CD4-positive, alpha-beta T cell (primary cell): ENCODE data around the gene ALX3. TPM values are rescaled to one million over a fixed set of nuclear protein-coding genes. Genes with fewer than 3 reads are reported as not detected.
"Not testable (repeated sequence)": the region's sequence is repeated elsewhere in the genome, so short reads cannot be mapped to it uniquely, and the experiment has no call there.

ENCODE experiments used
- ATAC-seq: fragments of 200-7000 bp; cut with Tn5 transposase; one replicate; pipeline ENCODE4 v1.10.0; 2022; ENCODE audit warnings: mild to moderate bottlenecking; ENCODE audit not compliant: poor library complexity
- CTCF ChIA-PET: fragments of 350-600 bp; sonication (Branson Sonifier 250); formaldehyde crosslinking; loops from one replicate; lab custom pipeline; 2021; ENCODE audit warnings: antibody characterized with exemption, inconsistent platforms; lab: Charles Lee
- POLR2A ChIA-PET: fragments of 350-600 bp; sonication (Branson Sonifier 250); formaldehyde crosslinking; loops from one replicate; lab custom pipeline; 2021; ENCODE audit warnings: antibody characterized with exemption, inconsistent platforms; lab: Charles Lee
- DNase-seq, 14 experiments: peaks; one replicate each; pipeline ENCODE4 v3.0.0-alpha.2; 2013 to 2020; ENCODE audit warnings: mixed read lengths in 2 of 14
- H3K27ac ChIP-seq, 2 donors: one replicate each; pipeline versions ENCODE4 v1.5.1 to v1.7.0; 2013; ENCODE audit warnings: low read length in 2 of 2, low read depth in 1 of 2, mild to moderate bottlenecking in 1 of 2
- H3K27me3 ChIP-seq, 2 experiments: 1 replicate in 1 of 2; 2 replicates in 1 of 2; pipeline versions ENCODE4 v1.6.1 to v1.7.0; 2013; ENCODE audit warnings: low read length in 2 of 2, control low read depth in 1 of 2, mild to moderate bottlenecking in 1 of 2, moderate library complexity in 1 of 2; ENCODE audit not compliant: insufficient read depth in 2 of 2, control insufficient read depth in 1 of 2
- H3K36me3 ChIP-seq: one replicate; pipeline ENCODE4 v1.6.1; 2013; ENCODE audit warnings: low read length, control low read depth; ENCODE audit not compliant: insufficient read depth
- H3K4me1 ChIP-seq: one replicate; pipeline ENCODE4 v1.6.1; 2013; ENCODE audit warnings: low read length, control low read depth; ENCODE audit not compliant: insufficient read depth
- H3K4me3 ChIP-seq: one replicate; pipeline ENCODE4 v1.5.1; 2013; ENCODE audit warnings: mild to moderate bottlenecking, low read length, moderate library complexity
- H3K9me3 ChIP-seq, 2 experiments: 1 replicate in 1 of 2; 2 replicates in 1 of 2; pipeline versions ENCODE4 v1.6.1 to v1.7.0; 2013; ENCODE audit warnings: low read length in 2 of 2, mild to moderate bottlenecking in 2 of 2, control low read depth in 1 of 2, moderate library complexity in 1 of 2; ENCODE audit not compliant: control insufficient read depth in 1 of 2, insufficient read depth in 1 of 2
- H3K27ac Mint-ChIP-seq: one replicate; pipeline ENCODE4 v1.8.0; 2020; ENCODE audit warnings: mixed read lengths
- H3K27me3 Mint-ChIP-seq: one replicate; pipeline ENCODE4 v1.8.0; 2021; ENCODE audit warnings: mixed read lengths
- H3K36me3 Mint-ChIP-seq: one replicate; pipeline ENCODE4 v1.8.0; 2021; ENCODE audit warnings: low read depth, mixed read lengths
- H3K4me1 Mint-ChIP-seq: one replicate; pipeline ENCODE4 v1.8.0; 2021; ENCODE audit warnings: low read depth, mixed read lengths
- H3K4me3 Mint-ChIP-seq: one replicate; pipeline ENCODE4 v1.8.0; 2020; ENCODE audit warnings: mild to moderate bottlenecking, mixed read lengths
- H3K9me3 Mint-ChIP-seq: one replicate; pipeline ENCODE4 v1.8.0; 2020; ENCODE audit warnings: mixed read lengths
- CTCF ChIP-seq: fragments of 200-600 bp; IDR thresholded peaks from one replicate; pipeline ENCODE4 v1.8.0; 2022; ENCODE audit warnings: antibody characterized with exemption, mild to moderate bottlenecking
- intact Hi-C, 2 experiments: fragments of 100-400 bp; cut with DNase I in 1 of 2; cut with micrococcal nuclease in 1 of 2; formaldehyde crosslinking; loops; one replicate each; pipeline versions ENCODE4 v1.15.1 to v1.9.0; 2023 to 2025; cut with DNase I, micrococcal nuclease
- total RNA-seq, 174 experiments: library from RNA in 2 of 174; stranded (reverse) in 2 of 174; gene quantifications; one replicate each; pipeline ENCODE4 v1.2.3 and lab custom pipeline; 2021 to 2026

ALX3 gene
- total RNA-seq, 2 experiments from 2014 or later: not detected

GRCh38 chr1:110034040-110034450, 36.4 kb downstream of the ALX3 start:
- intact Hi-C loops: loop anchor here (1.0 to 10.0 kb wide), 7 partner anchors 49 to 1411 kb away; partner anchors contain the start of genes AHCYL1 (in 2 of the 2), ATP5PB (in 1 of the 2), ATXN7L2 (in 1 of the 2) and LRIF1 (in 1 of the 2)
- Histone ChIP-seq H3K36me3 (peaks cover 11% of the 10 kb centered on the region), H3K27ac (peak overlapping the region; percentile 37 to 64), H3K4me3 (peak overlapping the region; percentile 84), H3K4me1 (peaks cover 44% of the 10 kb centered on the region), H3K9me3 (no peaks in the 10 kb centered on the region), H3K27me3 (no peaks in the 10 kb centered on the region)
- Mint-ChIP-seq H3K4me1 (peaks cover 59% of the 10 kb centered on the region), H3K9me3 (no peaks in the 10 kb centered on the region), H3K27me3 (no peaks in the 10 kb centered on the region), H3K4me3 (peak overlapping the region; percentile 98), H3K27ac (peak overlapping the region; percentile 81), H3K36me3 (peaks cover 35% of the 10 kb centered on the region)
- ChIA-PET POLR2A (interaction anchor here (0.6 to 1.9 kb wide), 26 partner anchors 9 to 1415 kb away, joined by 3 to 33 read pairs (median 4); partner anchors contain the start of genes AHCYL1, AMIGO1, ATXN7L2 and CD53), CTCF (interaction anchor here (1.0 to 1.8 kb wide), 5 partner anchors 23 to 488 kb away, joined by 4 to 8 read pairs (median 7); partner anchors contain the start of gene AHCYL1)
- DNase-seq (no peak), ATAC-seq (no peak)
- TF ChIP-seq CTCF: no peak

- no peak for TF ChIP-seq CTCF
- intact Hi-C loops: loop anchor here (5.0 to 10.0 kb wide), 2 partner anchors 929 to 1411 kb away; partner anchors contain the start of genes ATP5PB (in 1 of the 2), LRIF1 (in 1 of the 2) and WDR77 (in 1 of the 2)
Observed at GRCh38 chr1:110033421-110033820, 37.1 kb downstream of the ALX3 start.

GRCh38 chr1:110032327-110032726, 38.1 kb downstream of the ALX3 start:
- no peaks in the 10 kb centered on the region for H3K9me3 Mint-ChIP-seq
- H3K36me3 Mint-ChIP-seq: peaks cover 17% of the 10 kb centered on the region
- CTCF ChIA-PET: interaction anchor here (0.7 kb wide), 1 partner anchor 427 kb away, joined by 3 read pairs; no protein-coding TSS in a partner anchor
- ATAC-seq (no peak), DNase-seq (no peak)
- intact Hi-C loops: loop anchor here (5.0 to 10.0 kb wide), 2 partner anchors 930 to 1412 kb away; partner anchors contain the start of genes ATP5PB (in 1 of the 2), LRIF1 (in 1 of the 2) and WDR77 (in 1 of the 2)
- Histone ChIP-seq H3K9me3 (no peaks in the 10 kb centered on the region), H3K36me3 (no peaks in the 10 kb centered on the region), H3K27me3 (no peaks in the 10 kb centered on the region), H3K4me3 (no peak overlapping the region), H3K4me1 (peaks cover 44% of the 10 kb centered on the region), H3K27ac (no peak overlapping the region)
- no peak for TF ChIP-seq CTCF
- H3K27ac Mint-ChIP-seq: peak overlapping the region; percentile 81
- peaks cover 58% of the 10 kb centered on the region for H3K4me1 Mint-ChIP-seq
- peak overlapping the region; percentile 17 for H3K4me3 Mint-ChIP-seq
- H3K27me3 Mint-ChIP-seq: no peaks in the 10 kb centered on the region
- POLR2A ChIA-PET: no interaction called here

More at GRCh38 chr1:110033421-110033820, 37.1 kb downstream of the ALX3 start:
- H3K36me3 ChIP-seq: peaks cover 5% of the 10 kb centered on the region
- Mint-ChIP-seq H3K4me1 (peaks cover 59% of the 10 kb centered on the region), H3K36me3 (peaks cover 28% of the 10 kb centered on the region), H3K9me3 (no peaks in the 10 kb centered on the region), H3K27ac (peak overlapping the region; percentile 81), H3K4me3 (peak overlapping the region; percentile 98), H3K27me3 (no peaks in the 10 kb centered on the region)
- ATAC-seq: no peak
- H3K27me3 ChIP-seq: no peaks in the 10 kb centered on the region
- no peak overlapping the region for H3K4me3 ChIP-seq
- H3K9me3 ChIP-seq: no peaks in the 10 kb centered on the region
- ChIA-PET CTCF (no interaction called here), POLR2A (no interaction called here)
- H3K27ac ChIP-seq: peak overlapping the region in 1 of 2 donors; percentile 64
- H3K4me1 ChIP-seq: peaks cover 44% of the 10 kb centered on the region
- no peak for DNase-seq

GRCh38 chr1:110030687-110031086, 39.8 kb downstream of the ALX3 start:
- ATAC-seq, H3K27me3 Mint-ChIP-seq, H3K36me3 ChIP-seq, DNase-seq, H3K27me3 ChIP-seq, H3K9me3 Mint-ChIP-seq, H3K9me3 ChIP-seq: not testable (repeated sequence)
- Mint-ChIP-seq H3K36me3 (peaks cover 14% of the 10 kb centered on the region), H3K27ac (peak overlapping the region; percentile 81), H3K4me1 (peaks cover 46% of the 10 kb centered on the region), H3K4me3 (peak overlapping the region; percentile 84)
- intact Hi-C loops: loop anchor here (5.0 to 10.0 kb wide), 2 partner anchors 932 to 1414 kb away; partner anchors contain the start of genes ATP5PB (in 1 of the 2), LRIF1 (in 1 of the 2) and WDR77 (in 1 of the 2)
- ChIA-PET CTCF (interaction anchor here (1.2 to 2.7 kb wide), 3 partner anchors 19 to 46 kb away, joined by 3 to 11 read pairs (median 6); partner anchors contain the start of gene AHCYL1), POLR2A (interaction anchor here (1.0 to 1.5 kb wide), 3 partner anchors 10 to 307 kb away, joined by 3 to 4 read pairs (median 3); no protein-coding TSS in a partner anchor)
- peak overlapping the region; percentile 40 for H3K4me3 ChIP-seq
- peaks cover 36% of the 10 kb centered on the region for H3K4me1 ChIP-seq
- H3K27ac ChIP-seq: peak overlapping the region; percentile 8 to 53
